Stomach (tissue), 9 donors: ENCODE data around the gene TES. TPM values are rescaled to one million over a fixed set of nuclear protein-coding genes. Genes with fewer than 3 reads are reported as not detected.
"Not testable (repeated sequence)": the region's sequence is repeated elsewhere in the genome, so short reads cannot be mapped to it uniquely, and the experiment has no call there.

Experiments used
- DNase-seq, 2 donors: peaks; one replicate each; pipeline versions ENCODE4 v3.0.0 to v3.0.0-alpha.2; 2013 to 2019
- H3K27ac ChIP-seq, 5 donors: fragments of 200-600 bp in 4 of 5; sonication (generic) in 4 of 5; one replicate each; pipeline ENCODE4 v1.5.1; 2013 to 2019; ENCODE audit warnings: mild to moderate bottlenecking in 1 of 5, moderate library complexity in 1 of 5
- H3K27me3 ChIP-seq, 3 donors: fragments of 200-600 bp; sonication (generic); one replicate each; pipeline ENCODE4 v1.5.1; 2017 to 2019; ENCODE audit warnings: mixed run types in 1 of 3
- H3K36me3 ChIP-seq, 4 donors: fragments of 200-600 bp; sonication (generic); 1 replicate in 3 of 4; 2 replicates in 1 of 4; pipeline ENCODE4 v1.5.1; 2016 to 2019
- H3K4me1 ChIP-seq, 4 donors: fragments of 200-600 bp; sonication (generic); one replicate each; pipeline ENCODE4 v1.5.1; 2016 to 2019
- H3K4me3 ChIP-seq, 4 donors: fragments of 200-600 bp; sonication (generic) in 3 of 4; one replicate each; pipeline ENCODE4 v1.5.1; 2016 to 2019; ENCODE audit warnings: mild to moderate bottlenecking in 1 of 4
- H3K9me3 ChIP-seq, 4 donors: fragments of 200-600 bp; sonication (generic); one replicate each; pipeline ENCODE4 v1.5.1; 2016 to 2019
- EP300 ChIP-seq: sonication (generic); formaldehyde crosslinking; IDR thresholded peaks from one replicate; pipeline ENCODE4 v1.6.1; 2017; ENCODE audit warnings: antibody characterized with exemption
- POLR2A ChIP-seq, 4 donors: fragments of 450-650 bp; IDR thresholded peaks; one replicate each; pipeline ENCODE4 v1.6.1; 2016; ENCODE audit warnings: antibody characterized with exemption in 4 of 4, control low read depth in 2 of 4, mild to moderate bottlenecking in 1 of 4, moderate library complexity in 1 of 4
- POLR2AphosphoS5 ChIP-seq, 3 donors: sonication (generic); formaldehyde crosslinking; IDR thresholded peaks; one replicate each; pipeline ENCODE4 v1.6.1; 2016; ENCODE audit warnings: antibody characterized with exemption in 3 of 3
- WGBS, 5 donors: extraction: QIAGEN DNeasy Blood & Tissue Kit in 3 of 5; methylation state at CpG; one replicate each; pipeline versions ENCODE4 v1.1.5 to v1.1.7; 2013 to 2018; 5-methylcytosine and 5-hydroxymethylcytosine counted together
- intact Hi-C: fragments of 100-400 bp; cut with DNase I; formaldehyde crosslinking; loops from one replicate; pipeline ENCODE4 v1.15.1; 2023; ENCODE audit warnings: low total_unique reads
- polyA plus RNA-seq, 3 donors: library from polyadenylated mRNA; stranded (reverse); fragments of 200-250 nt; gene quantifications; one replicate each; pipeline ENCODE4 v1.2.3, GENCODE V29; 2013
- total RNA-seq, 5 donors: library from RNA; depleted of rRNA; stranded (reverse); fragments of >200 nt; gene quantifications; one replicate each; pipeline versions ENCODE4 v1.1.0 to v1.2.3, GENCODE V29; 2014 to 2016
- TF ChIP-seq, protein P1 (sequence below), 7 experiments: fragments of 450-650 bp in 4 of 7; fragments of 200-600 bp in 3 of 7; sonication (generic) in 3 of 7; IDR thresholded peaks; one replicate each; pipeline ENCODE4 v1.5.1; 2016 to 2019; ENCODE audit warnings: antibody characterized with exemption in 7 of 7, control low read depth in 2 of 7, mild to moderate bottlenecking in 1 of 7
- donor health status: healthy with polysubstance abuse.
- donor health status: Bipolar disorder and iron deficiency.
- donor health status: healthy.

The TES gene
- total and polyA plus RNA-seq, 8 donors = 46.0 to 191 (median 119) TPM

DNA sequence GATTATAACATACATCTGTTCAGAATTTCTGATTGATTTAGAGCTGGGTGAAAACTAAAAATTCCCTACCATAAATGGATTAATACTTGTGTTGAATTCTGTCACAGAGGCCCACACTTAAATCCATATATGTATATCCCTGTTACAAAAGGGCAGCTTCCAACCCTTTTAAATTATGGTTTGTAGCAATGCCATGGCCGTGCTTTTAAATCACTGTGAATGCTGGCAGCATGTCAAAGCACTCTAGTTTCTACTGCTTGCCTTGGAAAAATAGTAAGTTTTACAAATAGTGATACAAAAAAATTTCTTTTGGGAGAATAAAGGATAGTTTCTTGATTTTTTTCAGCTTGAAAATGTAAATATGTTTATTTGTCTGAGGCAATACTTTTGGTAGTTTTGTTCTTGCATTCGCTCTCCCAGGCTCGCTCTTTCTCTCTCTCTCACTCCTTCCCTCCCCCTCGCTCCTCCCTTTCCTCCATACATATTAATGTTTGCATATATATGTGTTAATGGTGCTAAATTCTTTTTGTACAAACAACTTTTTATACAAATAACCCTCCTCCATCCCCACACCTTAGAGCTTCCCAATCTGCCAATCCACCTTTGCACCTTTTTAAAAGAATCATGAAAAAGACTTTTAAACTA, 29.8 kb downstream of the TES start:
- peak in 1 of 2 donors; percentile 56 for DNase-seq
- H3K36me3 ChIP-seq = peaks cover 7 to 37% (median 19%) of the 10 kb centered on the region in 4 donors
- intact Hi-C loops = no loop called here
- TF ChIP-seq EP300 (no peak), POLR2AphosphoS5 (IDR thresholded peaks at IDR 0.05) (no peak), POLR2A (IDR thresholded peaks at IDR 0.05) (no peak)
- TF ChIP-seq, protein P1, sequence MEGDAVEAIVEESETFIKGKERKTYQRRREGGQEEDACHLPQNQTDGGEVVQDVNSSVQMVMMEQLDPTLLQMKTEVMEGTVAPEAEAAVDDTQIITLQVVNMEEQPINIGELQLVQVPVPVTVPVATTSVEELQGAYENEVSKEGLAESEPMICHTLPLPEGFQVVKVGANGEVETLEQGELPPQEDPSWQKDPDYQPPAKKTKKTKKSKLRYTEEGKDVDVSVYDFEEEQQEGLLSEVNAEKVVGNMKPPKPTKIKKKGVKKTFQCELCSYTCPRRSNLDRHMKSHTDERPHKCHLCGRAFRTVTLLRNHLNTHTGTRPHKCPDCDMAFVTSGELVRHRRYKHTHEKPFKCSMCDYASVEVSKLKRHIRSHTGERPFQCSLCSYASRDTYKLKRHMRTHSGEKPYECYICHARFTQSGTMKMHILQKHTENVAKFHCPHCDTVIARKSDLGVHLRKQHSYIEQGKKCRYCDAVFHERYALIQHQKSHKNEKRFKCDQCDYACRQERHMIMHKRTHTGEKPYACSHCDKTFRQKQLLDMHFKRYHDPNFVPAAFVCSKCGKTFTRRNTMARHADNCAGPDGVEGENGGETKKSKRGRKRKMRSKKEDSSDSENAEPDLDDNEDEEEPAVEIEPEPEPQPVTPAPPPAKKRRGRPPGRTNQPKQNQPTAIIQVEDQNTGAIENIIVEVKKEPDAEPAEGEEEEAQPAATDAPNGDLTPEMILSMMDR (IDR thresholded peaks at IDR 0.05) = no peak
- H3K4me1 ChIP-seq = peaks cover 0 to 62% (median 29%) of the 10 kb centered on the region in 4 donors
- H3K27me3 ChIP-seq = no peaks in the 10 kb centered on the region
- peaks cover 0 to 6% (median 2%) of the 10 kb centered on the region in 4 donors for H3K9me3 ChIP-seq
- WGBS, 5 donors = 65 to 81% (median 68%) methylated on average over 4 of the region's 4 CpGs
- H3K27ac ChIP-seq = peak overlapping the region in 2 of 5 donors; percentile 0 to 64
- H3K4me3 ChIP-seq = no peak overlapping the region

DNA sequence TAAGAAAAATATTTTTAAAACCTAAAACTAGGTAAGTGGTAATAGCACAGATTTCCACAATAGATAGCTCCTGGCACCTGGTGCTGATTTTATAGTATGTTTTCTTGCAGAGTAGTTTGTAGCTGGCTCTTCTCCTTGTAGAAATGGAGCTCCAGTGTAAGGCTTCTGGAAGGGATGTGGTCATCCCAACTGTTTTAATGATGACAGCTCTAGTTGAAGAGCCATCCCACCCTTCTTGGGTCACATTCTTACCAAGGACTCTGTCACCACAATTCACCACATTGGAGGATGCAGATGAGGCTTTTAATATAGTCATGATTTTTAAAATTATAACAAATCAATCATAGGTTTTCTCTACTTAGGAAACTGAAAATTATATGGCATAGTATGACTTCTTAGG, 31.0 kb downstream of the TES start:
- intact Hi-C loops = no loop called here
- Histone ChIP-seq H3K9me3 (peaks cover 0 to 6% (median 2%) of the 10 kb centered on the region in 4 donors), H3K36me3 (peaks cover 7 to 46% (median 23%) of the 10 kb centered on the region in 4 donors), H3K27me3 (no peaks in the 10 kb centered on the region), H3K27ac (peak overlapping the region in 1 of 5 donors; percentile 17), H3K4me1 (peaks cover 0 to 50% (median 25%) of the 10 kb centered on the region in 4 donors), H3K4me3 (no peak overlapping the region)
- TF ChIP-seq EP300 = no peak
- no peak for DNase-seq

- H3K36me3 ChIP-seq = peaks cover 7 to 45% (median 22%) of the 10 kb centered on the region in 4 donors
- H3K4me3 ChIP-seq = no peak overlapping the region
- intact Hi-C loops = no loop called here
- peak overlapping the region in 1 of 5 donors; percentile 17 for H3K27ac ChIP-seq
- WGBS, 5 donors = 87 to 97% (median 92%) methylated on average over 1 of the region's 1 CpG
- no peaks in the 10 kb centered on the region for H3K27me3 ChIP-seq
- H3K9me3 ChIP-seq = peaks cover 0 to 6% (median 2%) of the 10 kb centered on the region in 4 donors
- no peak for DNase-seq
- TF ChIP-seq POLR2A (IDR thresholded peaks at IDR 0.05) (no peak), POLR2AphosphoS5 (IDR thresholded peaks at IDR 0.05) (no peak), EP300 (no peak)
- TF ChIP-seq, protein P1 (IDR thresholded peaks at IDR 0.05) = no peak
- peaks cover 0 to 42% (median 23%) of the 10 kb centered on the region in 4 donors for H3K4me1 ChIP-seq
These were observed 31.8 kb downstream of the TES start for GRCh38 chr7:116242178-116242577.

- Histone ChIP-seq H3K4me1 (peaks cover 0 to 38% (median 22%) of the 10 kb centered on the region in 4 donors), H3K9me3 (peaks cover 0 to 6% (median 2%) of the 10 kb centered on the region in 4 donors), H3K4me3 (no peak overlapping the region), H3K27me3 (no peaks in the 10 kb centered on the region), H3K36me3 (peaks cover 7 to 39% (median 22%) of the 10 kb centered on the region in 4 donors), H3K27ac (peak overlapping the region in 1 of 5 donors; percentile 14)
- TF ChIP-seq EP300 (no peak), POLR2A (IDR thresholded peaks at IDR 0.05) (no peak), POLR2AphosphoS5 (IDR thresholded peaks at IDR 0.05) (no peak)
- TF ChIP-seq, protein P1 (IDR thresholded peaks at IDR 0.05) = no peak
- DNase-seq = no peak
- intact Hi-C loops = no loop called here
These were observed 32.4 kb downstream of the TES start for GRCh38 chr7:116242759-116243158.

DNA sequence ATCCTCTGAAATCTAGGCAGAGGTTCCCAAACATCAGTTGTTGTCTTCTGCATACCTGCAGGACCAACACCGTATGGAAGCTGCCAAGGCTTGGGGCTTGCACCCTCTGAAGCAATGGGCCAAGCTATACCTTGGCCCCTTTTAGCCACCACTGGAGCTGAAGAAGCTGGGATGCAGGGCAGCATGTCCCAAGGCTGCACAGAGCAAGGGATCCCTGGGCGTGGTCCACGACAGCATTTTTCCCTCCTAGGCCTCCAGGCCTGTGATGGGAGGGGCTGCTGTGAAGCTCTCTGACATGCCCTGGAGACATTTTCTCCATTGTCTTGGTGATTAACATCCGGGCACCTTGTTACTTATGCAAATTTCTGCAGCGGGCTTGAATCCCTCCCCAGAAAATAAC, 34.5 kb downstream of the TES start:
- 95 to 100% (median 99%) methylated on average over 5 of the region's 5 CpGs for WGBS, 5 donors
- intact Hi-C loops, H3K27ac ChIP-seq, DNase-seq, H3K27me3 ChIP-seq, H3K4me3 ChIP-seq, H3K9me3 ChIP-seq: not testable (repeated sequence)
- H3K4me1 ChIP-seq = peaks cover 0 to 24% (median 12%) of the 10 kb centered on the region in 4 donors
- H3K36me3 ChIP-seq = peaks cover 7 to 48% (median 30%) of the 10 kb centered on the region in 4 donors
